HEK293 (cell line): Measurements from ENCODE around the gene ERG.

ENCODE experiments used
- CTCF ChIA-PET: fragments of 350-600 bp; formaldehyde crosslinking; extraction: SDS; loops from one replicate; lab custom pipeline; 2021; ENCODE audit warnings: antibody characterized with exemption; lab: Yijun Ruan, JAX
- POLR2A ChIA-PET: fragments of 300-600 bp; formaldehyde crosslinking; extraction: SDS; loops from one replicate; lab custom pipeline; 2020; ENCODE audit warnings: antibody characterized with exemption, inconsistent platforms; lab: Yijun Ruan, JAX
- H3K27ac ChIP-seq: fragments of 200-500 bp; sonication (Bioruptor generic); 2 replicates; pipeline ENCODE4 v1.5.1; 2014; ENCODE audit warnings: low read depth, low read length, control low read depth, inconsistent platforms; ENCODE audit errors: extremely low read depth
- H3K36me3 ChIP-seq, 2 experiments: fragments of 200-500 bp in 1 of 2; sonication (Bioruptor generic) in 1 of 2; 1 replicate in 1 of 2; 2 replicates in 1 of 2; pipeline ENCODE4 v1.5.1; 2014 to 2017; ENCODE audit warnings: inconsistent platforms in 2 of 2, low read length in 2 of 2; ENCODE audit not compliant: control insufficient read depth in 2 of 2, insufficient read depth in 1 of 2
- H3K4me1 ChIP-seq: fragments of 200-500 bp; sonication (Bioruptor generic); 2 replicates; pipeline ENCODE4 v1.5.1; 2014; ENCODE audit warnings: mild to moderate bottlenecking, low read length, inconsistent platforms; ENCODE audit not compliant: control insufficient read depth, insufficient read depth
- H3K4me3 ChIP-seq: 2 replicates; pipeline ENCODE4 v1.5.1; 2011; ENCODE audit warnings: low read depth, mild to moderate bottlenecking, control low read depth, low read length, moderate library complexity
- H3K9me3 ChIP-seq: fragments of 200-500 bp; sonication (Bioruptor generic); 2 replicates; pipeline ENCODE4 v1.5.1; 2014; ENCODE audit warnings: low read depth, low read length, inconsistent platforms; ENCODE audit not compliant: control insufficient read depth, insufficient read depth
- BCL11B ChIP-seq: fragments of 450-650 bp; formaldehyde crosslinking; IDR thresholded peaks from 2 replicates; pipeline ENCODE4 v1.5.1; 2016; ENCODE audit warnings: low read depth, missing biosample characterization, missing genetic modification characterization
- SCRT1 ChIP-seq: fragments of 450-650 bp; formaldehyde crosslinking; IDR thresholded peaks from 2 replicates; pipeline ENCODE4 v1.5.1; 2016; ENCODE audit warnings: missing biosample characterization, missing genetic modification characterization, borderline replicate concordance
- SCRT2 ChIP-seq: fragments of 450-650 bp; formaldehyde crosslinking; IDR thresholded peaks from 2 replicates; pipeline ENCODE4 v1.5.1; 2016; ENCODE audit warnings: missing biosample characterization, missing genetic modification characterization
- YY2 ChIP-seq: fragments of 450-650 bp; formaldehyde crosslinking; IDR thresholded peaks from 2 replicates; pipeline ENCODE4 v1.5.1; 2016; ENCODE audit warnings: missing biosample characterization, missing genetic modification characterization
- ZIC2 ChIP-seq: fragments of 450-650 bp; formaldehyde crosslinking; IDR thresholded peaks from 2 replicates; pipeline ENCODE4 v1.5.1; 2016; ENCODE audit warnings: missing biosample characterization, missing genetic modification characterization
- ZNF2 ChIP-seq: fragments of 450-650 bp; formaldehyde crosslinking; IDR thresholded peaks from 2 replicates; pipeline ENCODE4 v1.5.1; 2016; ENCODE audit warnings: missing biosample characterization, missing genetic modification characterization
- ZNF433 ChIP-seq: fragments of 450-650 bp; formaldehyde crosslinking; IDR thresholded peaks from 2 replicates; pipeline ENCODE4 v1.5.1; 2016; ENCODE audit warnings: missing biosample characterization, missing genetic modification characterization, low read depth
- ZNF501 ChIP-seq: fragments of 450-650 bp; formaldehyde crosslinking; IDR thresholded peaks from 2 replicates; pipeline ENCODE4 v1.5.1; 2016; ENCODE audit warnings: missing biosample characterization, missing genetic modification characterization
- ZNF549 ChIP-seq: fragments of 450-650 bp; IDR thresholded peaks from 2 replicates; pipeline ENCODE4 v1.5.1; 2018; ENCODE audit warnings: missing biosample characterization, missing genetic modification characterization, mild to moderate bottlenecking, inconsistent platforms, moderate library complexity
- ZNF596 ChIP-seq: fragments of 450-650 bp; IDR thresholded peaks from 2 replicates; pipeline ENCODE4 v1.5.0; 2018; ENCODE audit warnings: missing biosample characterization, mild to moderate bottlenecking, missing genetic modification characterization, moderate library complexity
- ZNF621 ChIP-seq: fragments of 450-650 bp; formaldehyde crosslinking; IDR thresholded peaks from 2 replicates; pipeline ENCODE4 v1.5.1; 2017; ENCODE audit warnings: missing biosample characterization, missing genetic modification characterization
- ZNF747 ChIP-seq: fragments of 450-650 bp; formaldehyde crosslinking; IDR thresholded peaks from 2 replicates; pipeline ENCODE4 v1.5.1; 2016; ENCODE audit warnings: missing biosample characterization, missing genetic modification characterization
- ZNF837 ChIP-seq: fragments of 450-650 bp; formaldehyde crosslinking; IDR thresholded peaks from 2 replicates; pipeline ENCODE4 v1.5.1; 2016; ENCODE audit warnings: missing biosample characterization, missing genetic modification characterization
- ZSCAN23 ChIP-seq: fragments of 450-650 bp; formaldehyde crosslinking; IDR thresholded peaks from 2 replicates; pipeline ENCODE4 v1.5.1; 2016; ENCODE audit warnings: missing biosample characterization, missing genetic modification characterization
- TF ChIP-seq, protein P1 (sequence below): fragments of 450-650 bp; formaldehyde crosslinking; IDR thresholded peaks from 2 replicates; pipeline ENCODE4 v1.5.1; 2016; ENCODE audit warnings: missing biosample characterization, missing genetic modification characterization
- TF ChIP-seq, protein P2 (sequence below): fragments of 450-650 bp; formaldehyde crosslinking; IDR thresholded peaks from 2 replicates; pipeline ENCODE4 v1.5.1; 2016; ENCODE audit warnings: missing biosample characterization, missing genetic modification characterization

Gene ERG

DNA sequence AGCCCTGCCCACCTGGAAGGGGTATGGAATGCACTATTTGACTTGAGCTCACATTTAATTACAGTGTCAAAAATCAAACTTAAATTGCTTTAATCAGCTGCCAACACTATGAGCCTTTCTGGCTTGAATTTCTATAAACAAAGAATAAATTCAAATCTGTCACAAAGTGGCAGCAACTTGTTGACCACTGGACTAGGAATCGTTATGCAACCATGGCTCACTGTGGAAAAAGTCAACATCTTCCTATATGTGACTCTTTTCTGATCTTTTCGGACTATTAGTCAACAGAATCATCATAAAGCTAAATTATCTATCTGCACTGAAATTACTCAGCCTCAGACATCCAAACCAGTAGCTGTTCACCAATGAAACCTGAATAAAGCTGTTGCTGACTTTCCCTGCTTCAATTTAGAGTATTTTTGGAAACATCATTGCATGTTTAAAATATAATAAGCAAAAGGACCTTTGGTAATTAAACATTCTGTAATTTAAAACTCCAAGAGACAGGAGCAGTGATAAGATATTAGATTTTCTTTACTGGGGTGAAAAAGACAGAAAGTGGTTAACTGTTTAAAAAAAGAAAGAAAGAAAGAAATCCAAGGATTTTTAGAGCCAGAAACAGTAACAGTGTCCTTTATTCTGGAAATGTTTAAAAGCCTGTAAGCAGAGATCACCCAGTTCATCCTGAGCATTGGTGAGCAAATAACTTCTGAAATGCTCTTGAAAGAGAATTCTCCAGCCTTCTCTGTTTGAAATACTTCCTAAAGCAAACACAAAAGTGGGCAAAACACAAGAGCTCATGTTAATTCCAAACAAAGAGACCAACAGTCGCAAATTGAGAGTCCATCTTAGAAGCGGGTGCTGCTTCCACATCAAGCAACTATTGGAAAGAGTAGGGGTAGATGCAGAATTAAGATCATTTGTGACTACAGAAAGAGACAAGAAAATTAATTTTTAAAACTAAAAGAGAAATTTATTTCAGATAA lies 26.2 kb upstream of the ERG start:
- Histone ChIP-seq H3K27ac (no peak overlapping the region), H3K4me1 (no peaks in the 10 kb centered on the region), H3K4me3 (no peak overlapping the region), H3K36me3 (no peaks in the 10 kb centered on the region), H3K9me3 (no peaks in the 10 kb centered on the region)
- TF ChIP-seq ZNF501 (tag by site-specific recombination) (no peak), SCRT2 (tag by site-specific recombination) (peak; percentile 80), SCRT1 (tag by site-specific recombination) (0 out of 2 replicates have a peak, but pooled peaks have one; percentile 16)
- ChIA-PET CTCF (interaction anchor here (0.7 kb wide), 1 partner anchor 855 kb away, joined by 3 read pairs; no protein-coding TSS in a partner anchor), POLR2A (no interaction called here)

DNA sequence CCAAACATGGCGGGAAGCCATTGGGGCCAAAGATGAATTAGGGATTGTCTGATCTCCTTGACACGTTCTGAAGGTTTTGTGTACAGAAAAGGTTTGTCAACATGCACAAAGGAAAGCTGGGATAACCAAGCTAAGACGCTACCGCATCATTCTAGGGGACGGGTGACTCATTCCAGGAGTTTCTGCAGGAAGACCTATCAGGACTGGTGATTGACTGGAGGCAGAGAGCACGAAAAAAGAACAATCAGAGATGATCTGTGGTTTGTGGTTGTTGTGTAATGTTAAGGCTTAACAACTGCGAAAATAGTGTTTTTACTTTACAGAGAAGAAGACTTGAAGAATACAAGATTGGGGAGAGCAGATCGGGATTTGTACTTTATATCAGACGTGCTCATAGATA lies 22.2 kb upstream of the ERG start:
- no peaks in the 10 kb centered on the region for H3K9me3 ChIP-seq
- no peaks in the 10 kb centered on the region for H3K4me1 ChIP-seq
- ChIA-PET POLR2A (no interaction called here), CTCF (interaction anchor here (0.5 kb wide), 1 partner anchor 957 kb away, joined by 4 read pairs; no protein-coding TSS in a partner anchor)
- TF ChIP-seq ZNF596 (tag by site-specific recombination) (no peak), ZIC2 (tag by site-specific recombination) (no peak), ZNF837 (tag by site-specific recombination) (no peak), ZSCAN23 (no peak)
- no peak overlapping the region for H3K27ac ChIP-seq
- H3K36me3 ChIP-seq, result no peaks in the 10 kb centered on the region
- H3K4me3 ChIP-seq, result no peak overlapping the region

DNA sequence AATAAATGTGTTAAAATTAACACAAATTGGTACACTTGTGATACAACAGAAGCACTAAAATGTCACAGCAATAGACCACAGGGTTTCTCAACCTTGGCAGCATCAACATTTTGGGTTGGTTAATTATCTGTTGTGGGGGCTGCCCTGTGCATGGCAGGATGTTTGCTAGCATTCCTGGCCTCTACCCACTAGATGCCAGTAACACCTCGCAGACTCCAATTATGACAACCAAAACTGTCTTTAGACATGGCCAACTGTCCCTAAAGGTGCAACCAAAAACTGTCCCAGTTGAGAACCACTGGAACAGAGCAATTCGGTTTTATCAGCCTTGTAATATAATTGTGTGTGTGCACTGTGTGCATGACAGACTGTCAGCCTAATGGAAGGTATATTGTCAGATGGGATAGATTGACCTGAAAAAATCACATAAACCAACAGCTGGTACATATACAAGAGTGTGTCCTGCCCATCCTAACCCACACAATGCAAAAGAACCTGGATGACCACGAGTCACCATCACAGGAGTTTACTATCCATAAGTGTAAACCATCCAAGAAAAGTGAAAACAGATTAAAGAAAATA lies 13.5 kb upstream of the ERG start:
- Histone ChIP-seq H3K9me3 (no peaks in the 10 kb centered on the region), H3K4me1 (no peaks in the 10 kb centered on the region), H3K4me3 (no peak overlapping the region), H3K36me3 (no peaks in the 10 kb centered on the region), H3K27ac (no peak overlapping the region)
- peak; percentile 60; the same call in 1 of the 2 replicates for TF ChIP-seq ZNF549 (tag by site-specific recombination)
- TF ChIP-seq ZNF621 (tag by site-specific recombination), result no peak
- no peak for TF ChIP-seq BCL11B (tag by site-specific recombination)
- CTCF ChIA-PET, result no interaction called here
- POLR2A ChIA-PET, result no interaction called here

DNA sequence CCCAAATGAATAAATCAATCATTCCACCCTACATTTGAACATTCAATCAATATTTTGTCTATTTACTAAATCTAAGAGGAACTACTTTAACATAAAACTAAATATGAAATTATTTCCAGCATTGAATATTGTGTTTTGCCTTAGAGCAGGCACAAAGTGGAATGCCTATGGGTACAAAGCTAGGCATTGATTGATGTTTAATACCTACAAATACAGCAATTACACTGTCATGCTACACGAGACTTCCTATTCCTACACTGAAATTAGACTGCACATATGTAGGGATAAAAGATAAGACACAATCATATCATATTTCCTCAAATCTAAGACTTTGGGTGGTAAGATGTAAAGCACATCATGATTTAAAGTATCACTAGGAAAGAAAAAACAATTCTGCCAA lies 12.9 kb upstream of the ERG start:
- TF ChIP-seq, protein P1, sequence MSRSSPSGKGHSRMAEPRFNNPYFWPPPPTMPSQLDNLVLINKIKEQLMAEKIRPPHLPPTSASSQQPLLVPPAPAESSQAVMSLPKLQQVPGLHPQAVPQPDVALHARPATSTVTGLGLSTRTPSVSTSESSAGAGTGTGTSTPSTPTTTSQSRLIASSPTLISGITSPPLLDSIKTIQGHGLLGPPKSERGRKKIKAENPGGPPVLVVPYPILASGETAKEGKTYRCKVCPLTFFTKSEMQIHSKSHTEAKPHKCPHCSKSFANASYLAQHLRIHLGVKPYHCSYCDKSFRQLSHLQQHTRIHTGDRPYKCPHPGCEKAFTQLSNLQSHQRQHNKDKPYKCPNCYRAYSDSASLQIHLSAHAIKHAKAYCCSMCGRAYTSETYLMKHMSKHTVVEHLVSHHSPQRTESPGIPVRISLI (tag by site-specific recombination), result no peak
- TF ChIP-seq YY2, result no peak
- no peak for TF ChIP-seq ZNF2 (tag by site-specific recombination)
- no peak for TF ChIP-seq BCL11B (tag by site-specific recombination)
- TF ChIP-seq, protein P2, sequence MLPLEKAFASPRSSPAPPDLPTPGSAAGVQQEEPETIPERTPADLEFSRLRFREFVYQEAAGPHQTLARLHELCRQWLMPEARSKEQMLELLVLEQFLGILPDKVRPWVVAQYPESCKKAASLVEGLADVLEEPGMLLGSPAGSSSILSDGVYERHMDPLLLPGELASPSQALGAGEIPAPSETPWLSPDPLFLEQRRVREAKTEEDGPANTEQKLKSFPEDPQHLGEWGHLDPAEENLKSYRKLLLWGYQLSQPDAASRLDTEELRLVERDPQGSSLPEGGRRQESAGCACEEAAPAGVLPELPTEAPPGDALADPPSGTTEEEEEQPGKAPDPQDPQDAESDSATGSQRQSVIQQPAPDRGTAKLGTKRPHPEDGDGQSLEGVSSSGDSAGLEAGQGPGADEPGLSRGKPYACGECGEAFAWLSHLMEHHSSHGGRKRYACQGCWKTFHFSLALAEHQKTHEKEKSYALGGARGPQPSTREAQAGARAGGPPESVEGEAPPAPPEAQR (tag by site-specific recombination), result no peak
- no peak for TF ChIP-seq ZNF433 (tag by site-specific recombination)
- no peak for TF ChIP-seq ZNF747
- CTCF ChIA-PET, result interaction anchor here (0.6 kb wide), 1 partner anchor 221 kb away, joined by 4 read pairs; no protein-coding TSS in a partner anchor
- H3K36me3 ChIP-seq, result no peaks in the 10 kb centered on the region
- no peak overlapping the region for H3K27ac ChIP-seq
- H3K9me3 ChIP-seq, result no peaks in the 10 kb centered on the region
- H3K4me3 ChIP-seq, result no peak overlapping the region
- no peaks in the 10 kb centered on the region for H3K4me1 ChIP-seq
- POLR2A ChIA-PET, result no interaction called here
